EL (cell line): ENCODE data around the gene PIEZO2.
A peak's percentile ranks its signal among the peaks of the same experiment; 100 is the strongest.

Experiments
- DNase-seq: peaks from one replicate; pipeline ENCODE4 v3.0.0-alpha.2; 2016

The PIEZO2 gene

GRCh38 chr18:10839421-10839820 is 309.9 kb downstream of the PIEZO2 start:
- no peak for DNase-seq

- peak; percentile 40 for DNase-seq
Observed at GRCh38 chr18:10838553-10838952, 310.8 kb downstream of the PIEZO2 start.

GRCh38 chr18:10834128-10834815 is 315.1 kb downstream of the PIEZO2 start:
- DNase-seq = no peak

GRCh38 chr18:10833656-10834055 is 315.7 kb downstream of the PIEZO2 start:
- DNase-seq = no peak

GRCh38 chr18:10826400-10826799 is 323.0 kb downstream of the PIEZO2 start:
- DNase-seq = no peak

GRCh38 chr18:10822456-10822855 is 326.9 kb downstream of the PIEZO2 start:
- no peak for DNase-seq

- no peak for DNase-seq
Observed at GRCh38 chr18:10820681-10821080, 328.7 kb downstream of the PIEZO2 start.

GRCh38 chr18:10814336-10814735 is 335.0 kb downstream of the PIEZO2 start:
- DNase-seq = no peak

- no peak for DNase-seq
Observed at GRCh38 chr18:10805587-10806118, 343.7 kb downstream of the PIEZO2 start.

- DNase-seq = no peak
Observed at GRCh38 chr18:10804126-10804525, 345.2 kb downstream of the PIEZO2 start.

GRCh38 chr18:10798727-10799550 is 350.4 kb downstream of the PIEZO2 start:
- DNase-seq = peak; percentile 44

- DNase-seq = no peak
Observed at GRCh38 chr18:10797896-10798295, 351.5 kb downstream of the PIEZO2 start.

GRCh38 chr18:10794771-10795170 is 354.6 kb downstream of the PIEZO2 start:
- no peak for DNase-seq

- DNase-seq = no peak
Observed at GRCh38 chr18:10793730-10794370, 355.5 kb downstream of the PIEZO2 start.

- no peak for DNase-seq
Observed at GRCh38 chr18:10792181-10792580, 357.2 kb downstream of the PIEZO2 start.

GRCh38 chr18:10791169-10791831 is 358.1 kb downstream of the PIEZO2 start:
- DNase-seq = no peak

- DNase-seq = no peak
Observed at GRCh38 chr18:10789180-10789579, 360.2 kb downstream of the PIEZO2 start.

GRCh38 chr18:10787293-10787901 is 362.0 kb downstream of the PIEZO2 start:
- DNase-seq = peak; percentile 81

GRCh38 chr18:10785798-10786197 is 363.6 kb downstream of the PIEZO2 start:
- DNase-seq = no peak

- DNase-seq = no peak
Observed at GRCh38 chr18:10784596-10785202, 364.7 kb downstream of the PIEZO2 start.

- no peak for DNase-seq
Observed at GRCh38 chr18:10783941-10784340, 365.4 kb downstream of the PIEZO2 start.

GRCh38 chr18:10776493-10776892 is 372.9 kb downstream of the PIEZO2 start:
- no peak for DNase-seq
